ENCODE measurements around the gene ZNF445. TPM values are rescaled to one million over a fixed set of nuclear protein-coding genes. Genes with fewer than 3 reads are reported as not detected.
"Not testable (repeated sequence)": the region's sequence is repeated elsewhere in the genome, so short reads cannot be mapped to it uniquely, and the experiment has no call there.

Gene ZNF445
- polyA plus RNA-seq, 12 donors: 12.4 to 22.4 (median 16.9) TPM; not detected in 1

GRCh38 chr3:44478606-44479094 is 1.2 kb upstream of the ZNF445 start:
- no peak for DNase-seq

- no peak for DNase-seq
These were observed 592 bp upstream of the ZNF445 start for GRCh38 chr3:44478055-44478468.

- DNase-seq: no peak
These were observed 533 bp downstream of the ZNF445 start for GRCh38 chr3:44476963-44477311.

- DNase-seq: no peak
These were observed 1.3 kb downstream of the ZNF445 start for GRCh38 chr3:44476181-44476611.

GRCh38 chr3:44474886-44475285 is 2.6 kb downstream of the ZNF445 start:
- DNase-seq: not testable (repeated sequence)

GRCh38 chr3:44470430-44470829 is 7.0 kb downstream of the ZNF445 start:
- no peak for DNase-seq

- no peak for DNase-seq
These were observed 7.6 kb downstream of the ZNF445 start for GRCh38 chr3:44469914-44470313.

- DNase-seq: no peak
These were observed 8.6 kb downstream of the ZNF445 start for GRCh38 chr3:44468572-44469520.

- not testable (repeated sequence) for DNase-seq
These were observed 9.4 kb downstream of the ZNF445 start for GRCh38 chr3:44468099-44468537.

- DNase-seq: no peak
These were observed 10.2 kb downstream of the ZNF445 start for GRCh38 chr3:44467241-44467640.

- DNase-seq: not testable (repeated sequence)
These were observed 12.6 kb downstream of the ZNF445 start for GRCh38 chr3:44464920-44465319.

- DNase-seq: no peak
These were observed 13.0 kb downstream of the ZNF445 start for GRCh38 chr3:44464509-44464908.

GRCh38 chr3:44460050-44460449 is 17.4 kb downstream of the ZNF445 start:
- not testable (repeated sequence) for DNase-seq

- DNase-seq: no peak
These were observed 22.2 kb downstream of the ZNF445 start for GRCh38 chr3:44455318-44455717.

GRCh38 chr3:44454258-44454657 is 23.2 kb downstream of the ZNF445 start:
- no peak for DNase-seq

- no peak for DNase-seq
These were observed 26.0 kb downstream of the ZNF445 start for GRCh38 chr3:44451441-44451840.

GRCh38 chr3:44446929-44447328 is 30.5 kb downstream of the ZNF445 start:
- no peak for DNase-seq

- no peak for DNase-seq
These were observed 31.7 kb downstream of the ZNF445 start for GRCh38 chr3:44445786-44446185.

GRCh38 chr3:44444896-44445691 is 32.4 kb downstream of the ZNF445 start:
- DNase-seq: no peak

- no peak for DNase-seq
These were observed 33.0 kb downstream of the ZNF445 start for GRCh38 chr3:44444437-44444836.

- no peak for DNase-seq
These were observed 34.7 kb downstream of the ZNF445 start for GRCh38 chr3:44442596-44443309.

All from muscle of arm (tissue), 12 donors.